Skeletal muscle tissue (tissue), 4 donors: ENCODE measurements around the gene PNPLA1. TPM values are rescaled to one million over a fixed set of nuclear protein-coding genes. Genes with fewer than 3 reads are reported as not detected.

Source experiments
- H3K27ac ChIP-seq: one replicate; pipeline ENCODE4 v1.7.0; 2013; ENCODE audit warnings: mild to moderate bottlenecking, low read depth, low read length, inconsistent platforms
- H3K27me3 ChIP-seq, 3 donors: one replicate each; pipeline ENCODE4 v1.7.0; 2013; ENCODE audit warnings: low read length in 3 of 3; ENCODE audit not compliant: control insufficient read depth in 3 of 3, insufficient read depth in 3 of 3
- H3K36me3 ChIP-seq, 3 donors: one replicate each; pipeline ENCODE4 v1.7.0; 2013; ENCODE audit warnings: low read length in 3 of 3; ENCODE audit not compliant: control insufficient read depth in 3 of 3, insufficient read depth in 3 of 3
- H3K4me1 ChIP-seq, 3 donors: one replicate each; pipeline ENCODE4 v1.7.0; 2013; ENCODE audit warnings: low read length in 3 of 3, mild to moderate bottlenecking in 3 of 3; ENCODE audit not compliant: control insufficient read depth in 3 of 3, insufficient read depth in 3 of 3
- H3K4me3 ChIP-seq, 3 donors: one replicate each; pipeline ENCODE4 v1.7.0; 2013; ENCODE audit warnings: low read length in 3 of 3
- H3K9ac ChIP-seq, 3 donors: one replicate each; pipeline ENCODE4 v1.7.0; 2013; ENCODE audit warnings: low read length in 3 of 3, mild to moderate bottlenecking in 3 of 3, moderate library complexity in 2 of 3, low read depth in 1 of 3
- H3K9me3 ChIP-seq, 3 donors: one replicate each; pipeline ENCODE4 v1.7.0; 2013; ENCODE audit warnings: low read length in 3 of 3; ENCODE audit not compliant: control insufficient read depth in 3 of 3
- total RNA-seq: library from RNA; depleted of rRNA; stranded (reverse); fragments of >200 nt; gene quantifications from one replicate; pipeline ENCODE4 v1.2.3, GENCODE V29; 2014
- donor health status: Osteomylitis.

The PNPLA1 gene
- total RNA-seq, 1 donor from 2014 or later: not detected

DNA sequence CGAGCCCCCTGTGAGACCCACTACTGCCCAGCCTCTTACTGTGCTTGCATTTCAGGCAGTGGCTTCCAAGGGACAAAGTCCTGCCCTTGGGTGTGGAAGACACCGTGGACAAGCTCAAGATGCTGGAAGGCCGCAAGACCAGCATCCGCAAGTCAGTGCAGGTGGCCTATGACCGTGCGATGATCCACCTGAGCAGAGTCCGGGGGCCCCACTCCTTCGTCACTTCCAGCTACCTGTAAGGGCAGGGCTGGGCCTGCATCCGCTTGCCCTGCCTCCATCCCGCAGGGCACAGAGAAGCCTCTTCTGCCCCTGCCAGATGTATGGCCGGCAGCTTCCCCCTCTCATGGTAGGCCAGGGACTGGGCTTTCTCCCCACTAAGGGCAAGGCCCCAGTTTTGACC is 39.5 kb upstream of the PNPLA1 start:
- no peaks in the 10 kb centered on the region for H3K27me3 ChIP-seq
- H3K9me3 ChIP-seq: no peaks in the 10 kb centered on the region
- peaks cover 41 to 55% (median 43%) of the 10 kb centered on the region in 3 donors for H3K36me3 ChIP-seq
- no peak overlapping the region for H3K4me3 ChIP-seq
- no peak overlapping the region for H3K9ac ChIP-seq
- no peaks in the 10 kb centered on the region for H3K4me1 ChIP-seq
- H3K27ac ChIP-seq: no peak overlapping the region

DNA sequence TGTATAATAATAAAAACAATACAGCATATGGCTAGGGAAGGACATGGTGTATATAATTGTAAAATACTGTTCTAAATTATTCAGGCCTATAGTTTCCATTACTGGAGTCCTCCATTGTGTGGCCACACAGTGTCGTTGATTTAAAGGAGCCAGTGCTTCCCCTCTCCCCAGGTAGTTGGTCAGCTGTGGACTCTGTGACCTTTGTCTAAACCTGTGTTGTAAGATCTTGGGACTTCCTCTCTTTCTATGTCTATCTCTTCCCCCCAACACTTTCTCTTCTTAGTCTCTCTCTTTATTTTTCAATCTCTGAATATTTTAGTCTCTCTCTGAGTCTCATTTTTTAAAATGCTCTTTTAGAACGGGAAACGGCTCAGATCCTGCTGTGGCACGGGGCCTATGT is 37.7 kb upstream of the PNPLA1 start:
- no peaks in the 10 kb centered on the region for H3K4me1 ChIP-seq
- no peaks in the 10 kb centered on the region for H3K9me3 ChIP-seq
- H3K4me3 ChIP-seq: no peak overlapping the region
- H3K27ac ChIP-seq: no peak overlapping the region
- no peak overlapping the region for H3K9ac ChIP-seq
- no peaks in the 10 kb centered on the region for H3K27me3 ChIP-seq
- peaks cover 36 to 47% (median 43%) of the 10 kb centered on the region in 3 donors for H3K36me3 ChIP-seq

DNA sequence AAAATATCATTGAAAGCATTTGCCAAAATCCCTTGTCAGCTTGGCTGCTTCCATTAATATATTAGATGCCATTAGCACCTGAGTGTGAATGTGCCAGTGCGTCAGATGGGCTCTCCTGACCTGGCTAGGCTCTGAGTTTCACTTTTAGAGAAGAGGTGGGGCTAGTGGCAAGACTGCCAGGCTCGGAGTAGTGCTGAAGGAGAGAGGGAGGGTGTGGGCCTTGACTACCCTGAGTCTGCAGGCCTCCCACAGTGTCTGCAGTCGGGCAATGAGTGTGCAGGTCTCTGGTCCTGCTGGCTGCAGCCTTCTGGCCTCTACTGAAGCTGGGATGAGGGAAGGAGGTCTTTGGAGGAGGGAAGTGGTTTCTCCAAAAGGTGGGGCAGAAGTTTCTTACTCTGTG is 34.6 kb upstream of the PNPLA1 start:
- Histone ChIP-seq H3K27ac (no peak overlapping the region), H3K9ac (no peak overlapping the region), H3K27me3 (no peaks in the 10 kb centered on the region), H3K4me1 (no peaks in the 10 kb centered on the region), H3K36me3 (peaks cover 13 to 22% (median 18%) of the 10 kb centered on the region in 3 donors), H3K4me3 (no peak overlapping the region), H3K9me3 (no peaks in the 10 kb centered on the region)

DNA sequence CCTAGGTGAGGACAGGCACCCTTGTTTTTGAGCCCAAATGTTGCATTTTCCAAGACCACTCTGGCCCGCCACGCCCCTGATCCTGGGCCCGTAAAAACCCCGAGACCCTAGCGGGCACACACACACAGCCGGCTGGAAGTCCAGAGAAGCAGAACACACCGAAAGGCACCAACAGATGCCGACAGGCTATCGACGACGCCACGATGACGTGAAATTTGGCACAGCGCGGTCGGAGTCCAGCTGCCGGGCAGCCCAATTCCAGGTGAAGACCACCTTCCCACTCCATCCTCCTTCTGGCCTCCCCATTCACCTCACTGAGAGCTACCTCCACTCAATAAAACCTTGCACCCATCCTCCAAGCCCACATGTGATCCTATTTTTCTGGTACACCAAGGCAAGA is 34.0 kb upstream of the PNPLA1 start:
- Histone ChIP-seq H3K27ac (no peak overlapping the region), H3K27me3 (no peaks in the 10 kb centered on the region), H3K4me3 (no peak overlapping the region), H3K9me3 (no peaks in the 10 kb centered on the region), H3K9ac (no peak overlapping the region), H3K36me3 (peaks cover 8 to 17% (median 13%) of the 10 kb centered on the region in 3 donors), H3K4me1 (no peaks in the 10 kb centered on the region)

DNA sequence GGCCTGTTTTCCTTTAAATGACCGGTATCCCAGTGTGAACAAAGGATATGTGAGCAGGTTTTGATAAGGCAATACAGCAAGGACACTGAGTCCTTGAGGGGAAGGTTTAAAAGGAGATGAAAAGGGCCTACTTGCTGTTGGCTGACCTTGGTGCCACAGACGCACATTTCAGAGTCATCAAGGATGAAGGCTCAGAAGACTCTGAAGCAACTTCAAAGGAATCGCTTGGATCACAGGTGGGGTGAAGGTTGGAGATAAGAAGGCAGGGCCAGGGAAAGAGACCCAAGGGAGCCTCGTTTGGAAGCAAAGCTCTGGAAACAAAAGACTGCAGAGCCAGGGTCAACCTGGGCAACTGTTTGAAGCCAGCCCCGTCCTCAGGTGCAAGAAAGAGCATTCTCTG is 30.1 kb upstream of the PNPLA1 start:
- Histone ChIP-seq H3K4me1 (no peaks in the 10 kb centered on the region), H3K27ac (no peak overlapping the region), H3K36me3 (no peaks in the 10 kb centered on the region), H3K4me3 (no peak overlapping the region), H3K9ac (no peak overlapping the region), H3K27me3 (peaks cover 0 to 3% (median 0%) of the 10 kb centered on the region in 3 donors), H3K9me3 (no peaks in the 10 kb centered on the region)

DNA sequence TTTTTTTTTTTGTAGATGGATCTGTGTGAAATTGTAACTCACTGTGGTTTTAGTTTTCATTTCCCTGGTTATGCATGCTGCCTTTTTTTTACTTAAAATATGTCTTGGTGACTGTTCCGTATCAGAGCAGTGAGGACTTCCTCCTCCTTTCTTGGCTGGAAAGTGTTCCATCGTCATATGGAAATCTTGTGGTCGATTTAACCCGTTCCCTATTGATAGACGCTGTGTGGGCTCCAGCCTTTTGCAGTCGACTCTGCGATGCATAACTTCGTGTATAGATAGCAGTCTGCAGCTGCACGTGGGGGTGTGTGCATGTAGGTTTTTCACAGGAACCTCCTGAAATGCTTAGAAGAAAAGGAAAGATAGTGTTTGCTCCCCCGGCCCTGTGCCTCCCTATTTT is 28.1 kb upstream of the PNPLA1 start:
- Histone ChIP-seq H3K4me1 (no peaks in the 10 kb centered on the region), H3K9ac (no peak overlapping the region), H3K27ac (no peak overlapping the region), H3K9me3 (no peaks in the 10 kb centered on the region), H3K4me3 (no peak overlapping the region), H3K36me3 (no peaks in the 10 kb centered on the region), H3K27me3 (peaks cover 0 to 3% (median 0%) of the 10 kb centered on the region in 3 donors)

DNA sequence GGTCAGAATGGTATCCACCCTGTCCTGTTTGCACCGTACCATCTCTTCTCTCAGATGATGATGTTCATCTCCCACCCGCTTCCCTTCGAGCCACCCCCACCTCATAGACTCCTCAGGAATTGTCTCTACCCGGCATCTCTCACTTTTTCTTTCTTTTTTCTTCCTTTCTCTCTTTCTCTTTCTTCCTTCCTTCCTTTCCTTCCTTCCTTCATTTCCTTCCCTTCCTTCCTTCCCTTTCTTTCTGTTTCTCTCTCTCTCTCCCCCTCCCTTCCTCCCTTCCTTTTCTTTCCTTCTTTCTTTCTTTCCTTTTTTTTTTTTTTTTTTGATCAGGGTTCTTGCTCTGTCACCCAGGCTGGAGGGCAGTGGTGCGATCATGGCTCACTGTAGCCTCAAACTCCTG is 27.7 kb upstream of the PNPLA1 start:
- Histone ChIP-seq H3K9ac (no peak overlapping the region), H3K4me1 (no peaks in the 10 kb centered on the region), H3K36me3 (no peaks in the 10 kb centered on the region), H3K4me3 (no peak overlapping the region), H3K27me3 (peaks cover 0 to 3% (median 0%) of the 10 kb centered on the region in 3 donors), H3K27ac (no peak overlapping the region), H3K9me3 (no peaks in the 10 kb centered on the region)

DNA sequence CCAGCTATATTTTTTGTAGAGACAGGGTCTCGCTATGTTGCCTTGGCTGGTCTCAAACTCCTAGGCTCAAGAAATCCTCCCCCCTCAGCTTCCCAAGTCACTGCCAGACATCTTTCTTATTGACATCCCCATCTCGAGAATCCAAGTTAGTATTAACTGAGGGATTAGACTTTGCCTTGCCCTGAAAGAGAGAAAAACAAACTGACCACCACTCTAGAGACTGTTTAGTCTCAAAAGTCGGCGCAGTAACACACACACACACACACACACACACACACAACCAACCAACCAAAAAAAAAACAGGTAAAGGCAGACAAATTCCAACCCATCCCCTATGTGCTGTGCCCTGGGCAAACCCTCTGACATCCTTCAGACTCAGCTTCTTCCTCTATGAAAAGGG is 27.2 kb upstream of the PNPLA1 start:
- Histone ChIP-seq H3K9me3 (no peaks in the 10 kb centered on the region), H3K4me1 (peaks cover 0 to 4% (median 0%) of the 10 kb centered on the region in 3 donors), H3K9ac (no peak overlapping the region), H3K27ac (no peak overlapping the region), H3K4me3 (no peak overlapping the region), H3K36me3 (no peaks in the 10 kb centered on the region), H3K27me3 (peaks cover 0 to 3% (median 0%) of the 10 kb centered on the region in 3 donors)

DNA sequence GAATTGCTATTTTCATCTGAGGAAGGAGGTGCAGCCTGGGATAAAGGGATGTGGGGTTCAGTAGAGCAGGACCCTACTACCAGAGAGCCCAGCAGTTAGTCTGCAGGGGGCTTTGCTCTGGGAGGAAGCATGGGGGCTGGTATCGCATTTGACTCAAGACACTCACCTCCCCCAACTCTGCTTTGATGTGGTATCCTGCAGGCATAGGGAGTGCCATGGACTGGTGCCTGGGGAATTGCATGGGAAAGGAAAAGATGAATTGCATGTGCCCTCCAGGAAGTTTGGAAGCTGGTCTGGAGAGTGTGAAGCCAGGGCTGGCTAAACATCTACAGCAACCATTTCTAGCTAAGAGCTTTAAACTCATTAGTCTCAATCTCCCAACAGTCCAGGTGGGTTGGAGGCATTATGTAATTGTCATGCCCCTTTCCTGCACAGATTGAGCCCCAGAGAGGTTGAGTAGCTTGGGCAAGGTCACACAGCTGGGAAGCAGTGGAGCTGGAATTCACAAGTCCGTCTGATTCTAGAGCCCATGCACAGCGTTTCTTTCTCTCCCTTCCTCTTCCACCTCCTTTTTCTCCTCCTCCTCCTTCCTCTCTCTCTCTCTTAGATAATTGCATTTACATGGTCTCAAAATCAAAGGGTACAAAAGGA is 26.2 kb upstream of the PNPLA1 start:
- no peak overlapping the region for H3K4me3 ChIP-seq
- no peaks in the 10 kb centered on the region for H3K36me3 ChIP-seq
- peaks cover 0 to 3% (median 0%) of the 10 kb centered on the region in 3 donors for H3K27me3 ChIP-seq
- H3K27ac ChIP-seq: no peak overlapping the region
- H3K9ac ChIP-seq: no peak overlapping the region
- peaks cover 0 to 6% (median 0%) of the 10 kb centered on the region in 3 donors for H3K4me1 ChIP-seq
- H3K9me3 ChIP-seq: no peaks in the 10 kb centered on the region

DNA sequence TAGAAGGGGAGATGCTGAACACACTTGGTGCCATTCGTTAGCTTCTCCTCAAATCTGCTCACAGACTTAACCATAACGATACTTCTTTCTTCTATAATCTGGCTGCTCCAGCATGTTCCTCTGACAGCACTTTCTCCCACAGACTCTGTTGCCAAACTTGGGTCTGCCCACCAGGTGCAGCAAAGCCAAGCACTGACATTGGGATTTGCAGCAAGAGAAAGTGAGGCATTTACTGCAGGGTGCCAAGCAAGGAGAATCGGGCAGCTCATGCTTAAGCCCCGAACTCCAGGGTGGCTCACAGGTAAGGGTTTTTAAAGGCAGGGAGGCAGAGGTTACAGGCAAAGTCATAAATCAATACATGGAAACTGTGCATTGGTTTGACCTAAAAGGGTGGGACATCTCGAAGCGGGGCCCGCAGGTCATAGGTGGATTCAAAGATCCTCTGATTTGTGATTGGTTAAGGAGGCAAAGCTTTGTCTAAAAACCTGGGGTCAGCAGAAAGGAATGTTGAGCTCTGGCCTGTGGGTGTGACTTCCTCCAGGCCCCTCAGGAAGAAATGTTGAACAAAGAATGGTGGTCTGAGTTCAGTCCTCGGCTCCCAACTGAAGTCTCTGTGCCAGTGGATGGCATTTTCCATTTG is 25.1 kb upstream of the PNPLA1 start:
- no peak overlapping the region for H3K9ac ChIP-seq
- H3K36me3 ChIP-seq: no peaks in the 10 kb centered on the region
- peaks cover 0 to 3% (median 0%) of the 10 kb centered on the region in 3 donors for H3K27me3 ChIP-seq
- no peak overlapping the region for H3K27ac ChIP-seq
- peaks cover 0 to 6% (median 0%) of the 10 kb centered on the region in 3 donors for H3K4me1 ChIP-seq
- no peaks in the 10 kb centered on the region for H3K9me3 ChIP-seq
- no peak overlapping the region for H3K4me3 ChIP-seq
